Measurements from ENCODE around the gene MCUB.

Gene MCUB

GRCh38 chr4:109684727-109685126, 124.7 kb downstream of the MCUB start:
- no peak for DNase-seq (ENCODE audit: low read depth, low spot score)
- no peak overlapping the region for H3K9ac ChIP-seq (ENCODE audit: insufficient read length)
- H3K9me3 ChIP-seq (ENCODE audit: low read depth, low read length), result no peaks in the 10 kb centered on the region
- no peak for TF ChIP-seq POLR2AphosphoS5 (IDR thresholded peaks at IDR 0.05; ENCODE audit: borderline replicate concordance, low read depth, low read length)
- TF ChIP-seq EZH2 (IDR thresholded peaks at IDR 0.05), result no peak
- TF ChIP-seq FOXP2 (optimal IDR thresholded peaks at IDR 0.05; ENCODE audit: control extremely low read depth, extremely low read length, insufficient read depth), result no peak
- H3K36me3 ChIP-seq (ENCODE audit: insufficient read depth, low read length), result no peaks in the 10 kb centered on the region
- H3K4me3 ChIP-seq, result no peak overlapping the region
- H3K27ac ChIP-seq, result peak overlapping the region; percentile 45

- Histone ChIP-seq H3K36me3 (ENCODE audit: insufficient read depth, low read length) (peaks cover 24% of the 10 kb centered on the region; the same call in 1 of the 2 replicates), H3K9ac (ENCODE audit: insufficient read length) (no peak overlapping the region), H3K4me3 (no peak overlapping the region), H3K27ac (no peak overlapping the region), H3K9me3 (ENCODE audit: low read depth, low read length) (no peaks in the 10 kb centered on the region)
- DNase-seq (ENCODE audit: low read depth, low spot score), result no peak
- no peak for TF ChIP-seq EZH2 (IDR thresholded peaks at IDR 0.05)
- no peak for TF ChIP-seq POLR2AphosphoS5 (IDR thresholded peaks at IDR 0.05; ENCODE audit: borderline replicate concordance, low read depth, low read length)
- no peak for TF ChIP-seq FOXP2 (optimal IDR thresholded peaks at IDR 0.05; ENCODE audit: control extremely low read depth, extremely low read length, insufficient read depth)
Observed at GRCh38 chr4:109690690-109691410, 130.8 kb downstream of the MCUB start.

DNA sequence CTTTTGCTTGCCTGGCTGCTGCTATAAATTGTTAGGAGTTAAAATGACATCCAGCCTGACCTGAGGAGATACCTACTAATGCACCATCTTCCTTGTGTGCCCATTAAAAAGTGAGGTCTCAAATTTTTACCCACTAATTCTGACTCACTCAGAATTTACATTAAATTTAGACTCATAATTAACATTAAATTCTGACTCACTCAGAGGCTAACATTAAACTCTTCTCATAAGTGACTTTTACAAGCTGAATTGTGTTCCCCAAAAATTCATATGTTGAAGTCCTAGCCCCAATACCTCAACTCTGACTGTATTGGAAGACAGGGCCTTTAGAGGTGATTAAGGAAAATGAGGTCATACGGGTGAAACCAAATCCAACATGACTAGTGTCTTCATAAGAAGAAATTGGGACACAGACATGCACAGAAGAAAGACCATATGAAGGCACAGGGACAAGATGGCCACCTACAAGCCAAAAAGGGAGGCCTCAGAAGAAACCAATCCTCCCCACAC, 131.4 kb downstream of the MCUB start:
- Histone ChIP-seq H3K9me3 (ENCODE audit: low read depth, low read length) (no peaks in the 10 kb centered on the region), H3K9ac (ENCODE audit: insufficient read length) (no peak overlapping the region), H3K36me3 (ENCODE audit: insufficient read depth, low read length) (peaks cover 24% of the 10 kb centered on the region; the same call in 1 of the 2 replicates), H3K27ac (no peak overlapping the region), H3K4me3 (no peak overlapping the region)
- DNase-seq (ENCODE audit: low read depth, low spot score), result no peak
- TF ChIP-seq POLR2AphosphoS5 (IDR thresholded peaks at IDR 0.05; ENCODE audit: borderline replicate concordance, low read depth, low read length), result no peak
- TF ChIP-seq FOXP2 (optimal IDR thresholded peaks at IDR 0.05; ENCODE audit: control extremely low read depth, extremely low read length, insufficient read depth), result no peak
- no peak for TF ChIP-seq EZH2 (IDR thresholded peaks at IDR 0.05)

GRCh38 chr4:109698656-109699055, 138.6 kb downstream of the MCUB start:
- peaks cover 8% of the 10 kb centered on the region for H3K36me3 ChIP-seq (ENCODE audit: insufficient read depth, low read length)
- no peak for TF ChIP-seq POLR2AphosphoS5 (IDR thresholded peaks at IDR 0.05; ENCODE audit: borderline replicate concordance, low read depth, low read length)
- TF ChIP-seq EZH2 (IDR thresholded peaks at IDR 0.05), result no peak
- no peak for TF ChIP-seq FOXP2 (optimal IDR thresholded peaks at IDR 0.05; ENCODE audit: control extremely low read depth, extremely low read length, insufficient read depth)
- no peaks in the 10 kb centered on the region for H3K9me3 ChIP-seq (ENCODE audit: low read depth, low read length)
- no peak for DNase-seq (ENCODE audit: low read depth, low spot score)
- no peak overlapping the region for H3K9ac ChIP-seq (ENCODE audit: insufficient read length)
- H3K27ac ChIP-seq, result 0 out of 2 replicates have a peak overlapping the region, but pooled peaks have one; percentile 44
- H3K4me3 ChIP-seq, result no peak overlapping the region

DNA sequence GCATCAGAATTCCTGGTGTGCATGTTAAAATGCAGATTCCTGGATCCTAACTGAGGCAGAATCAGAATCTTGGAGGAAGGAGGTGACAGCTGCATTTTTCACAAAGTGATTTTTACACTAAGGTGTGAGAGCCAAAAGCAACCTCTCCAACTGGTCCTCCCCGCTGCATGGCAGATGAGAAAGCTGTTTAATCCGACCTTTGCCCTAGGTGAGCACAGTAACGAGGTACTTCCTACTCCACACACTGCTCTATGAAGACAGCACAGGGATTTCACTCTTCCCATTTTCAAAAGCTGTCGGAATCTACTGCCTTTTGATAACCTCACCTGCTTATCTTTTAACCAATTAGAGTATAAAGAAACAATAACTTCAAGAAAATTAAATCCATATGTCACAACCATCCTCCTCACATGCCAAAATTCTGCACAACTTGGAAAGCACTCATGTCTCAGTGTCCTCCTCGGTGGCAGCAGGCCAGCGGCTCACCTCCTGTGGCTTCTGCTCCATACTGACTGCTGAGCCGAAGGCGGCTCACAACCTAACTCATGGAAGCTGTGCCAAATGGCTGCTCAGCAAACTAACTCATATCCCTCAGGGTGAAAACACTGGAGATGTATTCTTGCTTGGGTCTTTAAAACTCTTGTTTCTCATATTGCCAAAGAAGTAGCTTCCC, 139.6 kb downstream of the MCUB start:
- H3K9ac ChIP-seq (ENCODE audit: insufficient read length), result no peak overlapping the region
- no peaks in the 10 kb centered on the region for H3K9me3 ChIP-seq (ENCODE audit: low read depth, low read length)
- peak overlapping the region; percentile 9; the same call in 1 of the 2 replicates for H3K4me3 ChIP-seq
- H3K27ac ChIP-seq, result no peak overlapping the region
- TF ChIP-seq POLR2AphosphoS5 (IDR thresholded peaks at IDR 0.05; ENCODE audit: borderline replicate concordance, low read depth, low read length) (no peak), FOXP2 (optimal IDR thresholded peaks at IDR 0.05; ENCODE audit: control extremely low read depth, extremely low read length, insufficient read depth) (peak; percentile 21), EZH2 (IDR thresholded peaks at IDR 0.05) (no peak)
- peaks cover 8% of the 10 kb centered on the region for H3K36me3 ChIP-seq (ENCODE audit: insufficient read depth, low read length)
- no peak for DNase-seq (ENCODE audit: low read depth, low spot score)

DNA sequence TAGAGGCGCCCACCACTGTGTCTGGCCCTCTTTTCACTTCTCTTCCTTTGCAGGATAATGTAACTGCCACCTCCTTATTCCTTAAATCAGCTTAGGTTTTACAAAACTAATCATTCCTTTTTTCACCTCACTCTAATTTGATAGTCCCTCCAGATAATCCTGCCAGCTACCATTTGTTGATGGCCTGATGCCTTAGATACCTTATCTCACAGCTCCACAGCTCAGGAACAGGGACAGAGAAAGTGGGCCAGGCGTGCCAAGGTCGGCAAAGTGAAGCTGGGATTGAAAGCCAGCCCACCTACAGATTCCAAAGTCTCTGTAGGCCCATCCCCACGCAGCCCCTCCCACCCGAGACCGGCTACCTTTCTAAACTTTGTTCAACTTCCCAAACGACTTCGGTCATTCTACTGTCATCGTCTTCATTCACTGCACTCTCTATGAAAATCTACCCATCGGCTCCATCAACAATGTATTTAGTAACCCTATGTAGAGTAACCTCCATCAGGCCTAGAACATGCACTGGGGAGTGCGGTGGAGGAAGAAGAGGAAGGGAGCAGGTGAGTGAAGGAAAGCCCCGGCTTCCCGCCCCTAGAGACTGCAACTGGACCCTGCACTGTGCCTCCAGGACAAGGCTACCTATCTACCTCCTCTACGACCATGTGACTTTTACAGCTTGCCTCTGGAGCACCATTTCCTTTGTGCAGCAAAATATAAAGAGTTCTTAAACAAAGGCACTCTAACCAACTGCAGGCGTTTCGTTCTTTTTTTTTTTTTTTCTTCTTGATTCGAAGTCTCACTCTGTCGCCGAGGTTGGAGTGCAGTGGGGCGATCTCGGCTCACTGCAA, 141.7 kb downstream of the MCUB start:
- TF ChIP-seq POLR2AphosphoS5 (IDR thresholded peaks at IDR 0.05; ENCODE audit: borderline replicate concordance, low read depth, low read length), result no peak
- no peak for TF ChIP-seq FOXP2 (optimal IDR thresholded peaks at IDR 0.05; ENCODE audit: control extremely low read depth, extremely low read length, insufficient read depth)
- TF ChIP-seq EZH2 (IDR thresholded peaks at IDR 0.05), result no peak
- Histone ChIP-seq H3K9me3 (ENCODE audit: low read depth, low read length) (no peaks in the 10 kb centered on the region), H3K27ac (no peak overlapping the region), H3K4me3 (peak overlapping the region; percentile 91), H3K36me3 (ENCODE audit: insufficient read depth, low read length) (peaks cover 8% of the 10 kb centered on the region), H3K9ac (ENCODE audit: insufficient read length) (peak overlapping the region; percentile 88)
- DNase-seq (ENCODE audit: low read depth, low spot score), result no peak

DNA sequence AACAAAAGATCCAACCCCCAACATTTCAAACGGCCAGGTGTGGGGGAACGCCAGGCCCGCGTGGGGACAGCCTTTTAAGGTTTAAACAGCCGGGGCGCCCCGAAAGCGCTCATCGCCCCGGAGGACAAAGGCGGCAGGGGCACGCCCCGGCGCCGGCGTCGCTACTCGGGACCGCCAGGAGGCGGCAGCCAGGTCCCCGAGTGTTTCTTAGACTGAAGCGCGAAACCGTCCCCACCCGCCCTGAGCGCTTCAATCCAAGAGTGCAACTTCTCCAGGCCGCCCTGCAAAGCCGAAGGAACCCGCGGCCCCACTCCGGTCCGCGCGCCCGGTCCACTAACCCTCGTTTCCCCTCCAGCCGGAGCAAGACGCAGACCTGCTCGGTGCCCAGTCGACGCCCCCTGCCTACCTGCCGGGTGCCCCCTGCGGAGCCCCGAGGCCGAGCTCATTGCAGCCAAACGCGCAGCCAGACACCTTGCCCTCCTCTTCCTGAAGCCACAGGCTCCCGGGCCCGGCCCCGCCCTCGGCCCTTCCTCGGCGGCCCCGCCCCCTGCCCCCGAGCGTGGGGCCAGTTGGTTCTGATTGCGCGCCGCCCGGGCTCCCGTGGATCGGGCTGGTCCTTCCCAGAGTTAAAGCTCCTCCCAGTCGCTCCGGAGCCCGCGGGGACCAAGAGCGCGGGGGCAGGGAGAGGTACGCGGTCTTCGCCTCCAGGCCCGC, 143.1 kb downstream of the MCUB start, which contains the start of gene CASP6:
CASP6 (minus strand) TSS at position 496 of the 714 bp plus-strand sequence; CDS start at position 446, 50 bp downstream.
- H3K4me3 ChIP-seq, result peak within 1 kb of the TSS; percentile 91
- peak within 1 kb of the TSS; percentile 88 for H3K9ac ChIP-seq (ENCODE audit: insufficient read length)
- DNase-seq (ENCODE audit: low read depth, low spot score), result no peak
- H3K9me3 ChIP-seq (ENCODE audit: low read depth, low read length), result no peaks in the 10 kb centered on the region
- no peak for TF ChIP-seq FOXP2 (optimal IDR thresholded peaks at IDR 0.05; ENCODE audit: control extremely low read depth, extremely low read length, insufficient read depth)
- TF ChIP-seq EZH2 (IDR thresholded peaks at IDR 0.05), result no peak
- TF ChIP-seq POLR2AphosphoS5 (IDR thresholded peaks at IDR 0.05; ENCODE audit: borderline replicate concordance, low read depth, low read length), result peak; percentile 69
- H3K27ac ChIP-seq, result peak within 1 kb of the TSS; percentile 55; the same call in 1 of the 2 replicates
- H3K36me3 ChIP-seq (ENCODE audit: insufficient read depth, low read length), result no peaks in the 10 kb centered on the region; the same call in 1 of the 2 replicates
